Prostate gland (tissue), 2 donors: Measurements from ENCODE around the gene RDH13.

ENCODE experiments used
- CTCF ChIP-seq, 4 experiments: fragments of 200-600 bp in 2 of 4; fragments of 450-650 bp in 2 of 4; sonication (generic) in 2 of 4; IDR thresholded peaks; 1 replicate in 3 of 4; 2 replicates in 1 of 4; pipeline ENCODE4 v1.5.1; 2016 to 2019; ENCODE audit warnings: antibody characterized with exemption in 4 of 4, mild to moderate bottlenecking in 2 of 4, moderate library complexity in 2 of 4
- POLR2A ChIP-seq: fragments of 450-650 bp; IDR thresholded peaks from one replicate; pipeline ENCODE4 v1.6.1; 2016; ENCODE audit warnings: antibody characterized with exemption, mild to moderate bottlenecking

GRCh38 chr19:55076321-55076720, 13.4 kb upstream of the RDH13 start:
- TF ChIP-seq CTCF (IDR thresholded peaks at IDR 0.05) = no peak
- no peak for TF ChIP-seq POLR2A
